ENCODE results near the gene ZNF230.
A peak's percentile ranks its signal among the peaks of the same experiment; 100 is the strongest.

Gene ZNF230

GRCh38 chr19:44005973-44006372, 3.2 kb downstream of the ZNF230 start:
- H3K27me3 ChIP-seq (ENCODE audit: insufficient read depth, poor library complexity, severe bottlenecking): no peaks in the 10 kb centered on the region
- TF ChIP-seq SPI1 (IDR thresholded peaks at IDR 0.05; ENCODE audit: borderline replicate concordance, low read depth) (peak; percentile 47; the same call in 1 of the 2 replicates), POLR2AphosphoS5 (IDR thresholded peaks at IDR 0.05; ENCODE audit: low read depth) (peak; percentile 46; the same call in 1 of the 2 replicates), GABPA (IDR thresholded peaks at IDR 0.05; ENCODE audit: low read depth) (no peak; the same call in 1 of the 2 replicates), REST (IDR thresholded peaks at IDR 0.05; ENCODE audit: insufficient replicate concordance, low read depth) (no peak), CTCF (IDR thresholded peaks at IDR 0.05; ENCODE audit: insufficient read depth, low read length) (no peak)
- peak overlapping the region; percentile 64 for H3K27ac ChIP-seq (replicated peaks)
- DNase-seq (ENCODE audit: low read depth in 1 of 2, low spot score in 1 of 2): peak; percentile 66 to 76
- H3K4me3 ChIP-seq (replicated peaks; ENCODE audit: insufficient read depth, low read length): no peak overlapping the region

- no peak for TF ChIP-seq SPI1 (IDR thresholded peaks at IDR 0.05; ENCODE audit: borderline replicate concordance, low read depth)
- TF ChIP-seq GABPA (IDR thresholded peaks at IDR 0.05; ENCODE audit: low read depth): no peak
- no peak for TF ChIP-seq POLR2AphosphoS5 (IDR thresholded peaks at IDR 0.05; ENCODE audit: low read depth)
- no peak for TF ChIP-seq CTCF (IDR thresholded peaks at IDR 0.05; ENCODE audit: insufficient read depth, low read length)
- no peak for TF ChIP-seq REST (IDR thresholded peaks at IDR 0.05; ENCODE audit: insufficient replicate concordance, low read depth)
- no peak for DNase-seq (ENCODE audit: low read depth in 1 of 2, low spot score in 1 of 2)
- H3K27me3 ChIP-seq (ENCODE audit: insufficient read depth, poor library complexity, severe bottlenecking): no peaks in the 10 kb centered on the region
- no peak overlapping the region for H3K27ac ChIP-seq (replicated peaks)
- no peak overlapping the region for H3K4me3 ChIP-seq (replicated peaks; ENCODE audit: insufficient read depth, low read length)
These were observed 4.7 kb downstream of the ZNF230 start for GRCh38 chr19:44007473-44007872.

DNA sequence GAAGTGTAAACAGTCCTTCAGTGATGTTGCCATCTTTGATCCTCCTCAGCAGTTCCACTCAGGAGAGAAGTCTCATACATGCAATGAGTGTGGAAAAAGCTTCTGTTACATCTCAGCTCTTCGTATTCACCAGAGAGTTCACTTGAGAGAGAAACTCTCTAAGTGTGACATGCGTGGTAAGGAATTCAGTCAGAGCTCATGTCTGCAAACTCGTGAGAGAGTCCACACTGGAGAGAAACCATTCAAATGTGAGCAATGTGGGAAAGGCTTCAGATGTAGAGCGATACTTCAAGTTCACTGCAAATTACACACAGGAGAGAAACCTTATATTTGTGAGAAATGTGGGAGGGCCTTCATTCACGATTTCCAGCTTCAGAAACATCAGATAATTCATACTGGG, 7.7 kb downstream of the ZNF230 start:
- no peak for TF ChIP-seq SPI1 (IDR thresholded peaks at IDR 0.05; ENCODE audit: borderline replicate concordance, low read depth)
- TF ChIP-seq CTCF (IDR thresholded peaks at IDR 0.05; ENCODE audit: insufficient read depth, low read length): no peak
- TF ChIP-seq GABPA (IDR thresholded peaks at IDR 0.05; ENCODE audit: low read depth): no peak
- TF ChIP-seq POLR2AphosphoS5 (IDR thresholded peaks at IDR 0.05; ENCODE audit: low read depth): no peak
- TF ChIP-seq REST (IDR thresholded peaks at IDR 0.05; ENCODE audit: insufficient replicate concordance, low read depth): no peak
- no peak overlapping the region for H3K27ac ChIP-seq (replicated peaks)
- no peak for DNase-seq (ENCODE audit: low read depth in 1 of 2, low spot score in 1 of 2)
- no peaks in the 10 kb centered on the region for H3K27me3 ChIP-seq (ENCODE audit: insufficient read depth, poor library complexity, severe bottlenecking)
- H3K4me3 ChIP-seq (replicated peaks; ENCODE audit: insufficient read depth, low read length): no peak overlapping the region

All from HL-60 (cell line).